GM12875 (cell line): ENCODE measurements around the gene PJA2.
"Not testable (repeated sequence)": the region's sequence is repeated elsewhere in the genome, so short reads cannot be mapped to it uniquely, and the experiment has no call there.

Experiments used
- H3K4me3 ChIP-seq: one replicate; pipeline ENCODE4 v1.5.1; 2011; ENCODE audit warnings: low read depth, low read length, control low read depth
- CTCF ChIP-seq: IDR thresholded peaks from 2 replicates; pipeline ENCODE4 v1.5.1; 2011; ENCODE audit warnings: low read depth, mild to moderate bottlenecking, control low read depth, inconsistent platforms, low read length, moderate library complexity, borderline replicate concordance; ENCODE audit not compliant: insufficient read depth

PJA2 gene

GRCh38 chr5:109416882-109417281 lies 7.1 kb upstream of the PJA2 start:
- no peak overlapping the region for H3K4me3 ChIP-seq
- TF ChIP-seq CTCF = no peak

DNA sequence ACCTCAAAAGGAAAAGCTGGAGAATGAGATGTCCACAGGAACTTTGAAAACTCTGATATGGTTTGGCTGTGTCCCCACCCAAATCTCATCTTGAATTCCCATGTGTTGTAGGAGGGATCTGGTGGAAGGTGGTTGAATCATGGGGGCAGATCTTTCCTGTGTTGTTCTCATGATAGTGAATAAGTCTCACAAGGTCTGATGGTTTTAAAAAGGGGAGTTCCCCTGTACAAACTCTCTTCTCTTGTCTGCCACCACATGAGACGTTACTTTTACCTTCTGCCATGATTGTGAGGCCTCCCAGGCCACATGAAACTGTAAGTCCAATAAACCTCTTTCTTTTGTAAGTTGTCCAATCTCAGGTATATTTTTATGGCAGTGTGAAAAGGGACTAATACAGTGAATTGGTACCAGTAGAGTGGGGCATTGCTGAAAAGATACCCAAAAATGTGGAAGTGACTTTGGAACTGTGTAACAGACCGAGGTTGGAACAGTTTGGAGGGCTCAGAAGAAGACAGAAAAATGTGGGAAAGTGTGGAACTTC lies 4.2 kb upstream of the PJA2 start:
- H3K4me3 ChIP-seq = not testable (repeated sequence)

DNA sequence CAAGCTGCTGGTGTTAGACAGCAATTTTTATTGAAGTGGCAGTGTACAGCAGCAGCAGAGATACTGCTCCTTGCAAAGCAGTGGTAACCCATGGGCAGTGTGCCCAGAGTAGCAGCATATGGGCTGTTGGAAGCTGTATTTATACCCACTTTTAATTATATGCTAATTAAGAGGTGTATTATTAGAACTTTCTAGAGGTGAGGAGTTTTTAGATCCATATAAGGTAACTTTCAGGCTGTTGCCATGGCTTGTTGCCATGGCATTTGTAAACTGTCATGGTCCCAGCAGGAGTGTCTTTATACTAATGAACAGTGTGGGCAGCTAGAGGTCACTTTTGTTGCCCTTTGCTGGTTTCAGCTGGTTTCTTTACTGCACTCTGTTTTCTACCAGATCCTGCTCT lies 3.7 kb upstream of the PJA2 start:
- H3K4me3 ChIP-seq = no peak overlapping the region
- TF ChIP-seq CTCF = no peak

DNA sequence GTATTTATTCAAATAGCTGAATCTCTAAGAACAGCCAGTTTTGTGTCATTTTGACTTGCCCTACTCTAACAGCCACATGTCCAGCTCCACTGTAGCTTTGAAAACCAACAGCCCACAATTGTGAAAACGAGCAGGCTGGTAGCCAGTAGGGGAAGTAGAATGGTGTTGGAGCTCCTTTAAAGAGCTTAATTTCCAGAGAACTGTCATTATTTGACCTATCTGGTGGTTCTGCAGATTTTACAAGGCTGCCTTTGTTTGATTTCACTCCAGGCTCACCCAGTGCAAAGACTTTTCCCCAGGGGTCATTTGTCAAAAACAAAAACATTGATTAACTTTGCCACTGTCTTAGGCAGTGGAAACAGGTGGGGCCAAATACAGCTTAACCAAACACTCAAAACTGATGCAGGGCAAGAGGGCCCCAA lies 3.2 kb upstream of the PJA2 start:
- TF ChIP-seq CTCF = no peak
- no peak overlapping the region for H3K4me3 ChIP-seq

- H3K4me3 ChIP-seq = no peak overlapping the region
Observed at GRCh38 chr5:109411627-109412026, 1.9 kb upstream of the PJA2 start.

DNA sequence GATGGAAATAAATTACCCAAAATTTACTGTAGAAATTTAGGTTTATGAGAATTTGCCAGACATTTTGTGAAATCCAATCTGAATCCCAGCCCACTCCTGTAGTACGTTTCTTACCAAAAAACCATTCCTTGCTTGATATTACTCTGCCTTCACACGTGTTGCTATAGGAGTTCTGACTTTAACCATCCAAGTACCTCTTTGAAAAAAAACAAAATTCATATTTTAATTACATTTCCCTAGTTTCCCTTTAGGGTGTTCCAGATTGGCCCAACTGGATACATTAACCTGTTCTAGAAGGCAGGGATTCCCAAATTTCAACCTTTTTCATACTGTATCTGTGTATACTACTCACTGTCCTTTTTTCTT lies 1.4 kb upstream of the PJA2 start:
- TF ChIP-seq CTCF = no peak
- peak overlapping the region; percentile 81 for H3K4me3 ChIP-seq

More at GRCh38 chr5:109411627-109412026, 1.9 kb upstream of the PJA2 start:
- TF ChIP-seq CTCF = no peak

DNA sequence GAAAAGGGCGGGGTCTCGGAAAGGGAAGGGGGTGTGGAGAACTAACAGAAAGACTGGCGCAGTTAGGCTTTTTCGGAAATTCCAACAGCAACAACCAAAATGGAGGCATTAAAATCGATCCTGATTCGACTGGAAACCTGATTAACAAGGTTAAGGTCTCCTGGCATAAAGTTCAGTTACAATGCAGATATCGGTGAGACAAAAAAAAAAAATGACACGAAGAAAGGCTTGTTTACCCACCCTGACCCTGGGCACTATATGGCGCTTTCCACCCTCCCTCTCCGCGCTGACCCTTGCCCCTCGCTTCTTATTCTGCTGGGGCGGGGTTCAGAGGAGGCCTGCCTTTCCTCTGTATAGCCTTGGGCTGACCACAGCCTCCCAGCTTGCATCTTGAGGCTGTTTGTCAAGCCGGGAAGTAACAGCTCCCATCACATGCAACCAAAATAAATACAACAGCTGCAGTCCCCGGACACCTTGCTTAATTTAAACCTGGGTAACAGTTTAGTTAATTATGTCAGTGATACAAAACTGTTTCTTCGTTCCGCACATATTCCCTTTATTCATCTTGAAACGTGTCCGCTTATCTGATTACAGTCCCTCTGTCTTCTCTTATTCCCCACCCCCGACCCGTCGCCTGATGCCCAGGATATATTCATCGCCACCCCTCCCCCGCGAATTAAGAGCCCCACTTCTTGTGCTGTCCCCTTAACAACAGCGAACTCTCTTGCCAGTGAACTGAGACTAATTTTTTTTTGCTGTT lies 795 bp upstream of the PJA2 start:
- no peak for TF ChIP-seq CTCF

More for the DNA sequence above, 795 bp upstream of the PJA2 start:
- peak overlapping the region; percentile 81 for H3K4me3 ChIP-seq
